HepG2 (cell line): ENCODE measurements around the gene DNAH8. TPM values are rescaled to one million over a fixed set of nuclear protein-coding genes. Genes with fewer than 3 reads are reported as not detected.

ENCODE experiments used
- ATAC-seq: fragments of 200-7000 bp; cut with Tn5 transposase; 3 replicates; pipeline ENCODE4 v1.9.1; 2020; ENCODE audit warnings: mild to moderate bottlenecking, moderate library complexity
- BruUV-seq: library from RNA; stranded (reverse); fragments of 400-500 nt; replicated peaks from 2 replicates; lab custom pipeline; 2021; lab: Mats Ljungman, UMichigan
- CTCF ChIA-PET: fragments of 300-600 bp; formaldehyde crosslinking; extraction: SDS; loops from one replicate; lab custom pipeline; 2021; ENCODE audit warnings: low total read pairs, inconsistent platforms, low intra/inter-chr PET ratio; lab: Yijun Ruan, JAX
- POLR2A ChIA-PET: fragments of 350-600 bp; sonication (Branson Sonifier 250); formaldehyde crosslinking; loops from one replicate; lab custom pipeline; 2020; ENCODE audit warnings: antibody characterized with exemption, inconsistent platforms; lab: Yijun Ruan, JAX
- DNase-seq: peaks from one replicate; pipeline ENCODE4 v3.0.0-alpha.2; 2015; ENCODE audit warnings: low spot score
- FAIRE-seq: peaks from 3 replicates; lab custom pipeline; 2011; peaks lifted over from hg19 to GRCh38; lab: Jason Lieb, UNC
- H2AFZ ChIP-seq: one replicate; pipeline ENCODE4 v1.6.1; 2011; ENCODE audit warnings: low read length, inconsistent platforms
- H3K27ac ChIP-seq: fragments of 300-600 bp; 3 replicates; pipeline ENCODE4 v1.8.0; 2011; ENCODE audit warnings: mixed run types, mild to moderate bottlenecking, mixed read lengths, low read length, inconsistent platforms; ENCODE audit not compliant: insufficient read depth; ENCODE audit errors: extremely low read length
- H3K27me3 ChIP-seq, 2 experiments: fragments of 200-600 bp in 1 of 2; 2 replicates in 1 of 2; 3 replicates in 1 of 2; pipeline versions ENCODE4 v1.6.0 to v1.8.0; 2011; ENCODE audit warnings: low read length in 2 of 2, mild to moderate bottlenecking in 2 of 2, moderate library complexity in 2 of 2, inconsistent platforms in 1 of 2; ENCODE audit not compliant: insufficient read depth in 2 of 2, control insufficient read depth in 1 of 2
- H3K36me3 ChIP-seq, 2 experiments: fragments of 200-600 bp in 1 of 2; replicated peaks in 1 of 2; 2 replicates in 1 of 2; 3 replicates in 1 of 2; pipeline versions ENCODE4 v1.5.1 to v1.8.0; 2011; ENCODE audit warnings: low read length in 2 of 2, inconsistent platforms in 1 of 2; ENCODE audit not compliant: insufficient read depth in 2 of 2, control insufficient read depth in 1 of 2
- H3K4me1 ChIP-seq: 2 replicates; pipeline ENCODE4 v1.5.1; 2012; ENCODE audit warnings: low read length, inconsistent platforms; ENCODE audit not compliant: insufficient read depth
- H3K4me2 ChIP-seq: 2 replicates; pipeline ENCODE4 v1.6.0; 2011; ENCODE audit warnings: low read depth, low read length, inconsistent platforms
- H3K4me3 ChIP-seq, 3 experiments: fragments of 200-600 bp in 1 of 3; sonication (generic), shearing (Covaris generic) in 1 of 3; replicated peaks in 1 of 3; 2 replicates each; pipeline ENCODE4 v1.5.1; 2011 to 2016; ENCODE audit warnings: low read length in 3 of 3, inconsistent platforms in 2 of 3, low read depth in 2 of 3, mild to moderate bottlenecking in 2 of 3, control low read depth in 1 of 3, mixed read lengths in 1 of 3; ENCODE audit not compliant: insufficient read depth in 1 of 3
- H3K79me2 ChIP-seq: one replicate; pipeline ENCODE4 v1.6.1; 2011; ENCODE audit warnings: low read length, inconsistent platforms; ENCODE audit not compliant: insufficient read depth
- H3K9ac ChIP-seq: 2 replicates; pipeline ENCODE4 v1.6.0; 2011; ENCODE audit warnings: mild to moderate bottlenecking, low read depth, low read length, inconsistent platforms; ENCODE audit not compliant: insufficient read depth
- H3K9me3 ChIP-seq: 2 replicates; pipeline ENCODE4 v1.5.1; 2012; ENCODE audit warnings: mild to moderate bottlenecking, low read length
- H4K20me1 ChIP-seq: 2 replicates; pipeline ENCODE4 v1.6.0; 2011; ENCODE audit warnings: inconsistent platforms, mild to moderate bottlenecking, low read length, moderate library complexity; ENCODE audit not compliant: insufficient read depth
- AGO1 ChIP-seq: fragments of 200-400 bp; formaldehyde crosslinking; IDR thresholded peaks from 2 replicates; pipeline ENCODE4 v1.6.1; 2017; ENCODE audit warnings: mild to moderate bottlenecking, low read depth, low read length, moderate library complexity; ENCODE audit not compliant: poor library complexity, severe bottlenecking
- ARNT2 ChIP-seq: sonication (generic); formaldehyde crosslinking; IDR thresholded peaks from 2 replicates; pipeline ENCODE4 v1.8.0; 2022; ENCODE audit warnings: mild to moderate bottlenecking, low read depth, missing genetic modification reagents, moderate library complexity
- BATF2 ChIP-seq: sonication (generic); formaldehyde crosslinking; IDR thresholded peaks from 2 replicates; pipeline ENCODE4 v1.8.0; 2022; ENCODE audit warnings: mild to moderate bottlenecking, missing genetic modification reagents, moderate library complexity
- IKZF5 ChIP-seq: IDR thresholded peaks from 2 replicates; pipeline ENCODE4 v1.6.1; 2018; ENCODE audit warnings: missing genetic modification reagents, mild to moderate bottlenecking, missing compliant biosample characterization
- KMT2A ChIP-seq: sonication (generic); formaldehyde crosslinking; IDR thresholded peaks from 2 replicates; pipeline ENCODE4 v1.4.0; 2020; ENCODE audit warnings: missing genetic modification reagents
- RFX5 ChIP-seq: IDR thresholded peaks from 2 replicates; pipeline ENCODE4 v1.6.1; 2011; ENCODE audit warnings: low read depth, low read length, improper control_type of control experiment
- THAP9 ChIP-seq: sonication (generic); formaldehyde crosslinking; IDR thresholded peaks from 2 replicates; pipeline ENCODE4; 2020; ENCODE audit warnings: missing genetic modification reagents, mild to moderate bottlenecking, borderline replicate concordance
- ZFYVE20 ChIP-seq: sonication (generic); formaldehyde crosslinking; IDR thresholded peaks from 2 replicates; pipeline ENCODE4 v1.8.0; 2023; ENCODE audit warnings: low read depth, mild to moderate bottlenecking, moderate library complexity, missing genetic modification reagents, borderline replicate concordance
- ZNF205 ChIP-seq: IDR thresholded peaks from 2 replicates; pipeline ENCODE4 v1.6.1; 2018; ENCODE audit warnings: missing biosample characterization, missing genetic modification reagents
- ZNF24 ChIP-seq: fragments of 450-650 bp; IDR thresholded peaks from 2 replicates; pipeline ENCODE4 v1.6.1; 2017; ENCODE audit warnings: antibody characterized with exemption, mild to moderate bottlenecking
- ZNF619 ChIP-seq: sonication (generic); formaldehyde crosslinking; IDR thresholded peaks from 2 replicates; pipeline ENCODE4 v1.4.0; 2020; ENCODE audit warnings: mild to moderate bottlenecking, missing genetic modification reagents
- ZNF761 ChIP-seq: sonication (generic); formaldehyde crosslinking; conservative IDR thresholded peaks from 2 replicates; pipeline ENCODE4 v1.4.0; 2020; ENCODE audit warnings: mild to moderate bottlenecking, missing genetic modification reagents
- ZNF775 ChIP-seq: sonication (generic); formaldehyde crosslinking; IDR thresholded peaks from 2 replicates; pipeline ENCODE4 v1.4.0; 2020; ENCODE audit warnings: missing genetic modification reagents, mild to moderate bottlenecking, moderate library complexity, borderline replicate concordance
- ZNF792 ChIP-seq: IDR thresholded peaks from 2 replicates; pipeline ENCODE4 v1.6.1; 2016
- WGBS: methylation state at CpG from one replicate; pipeline ENCODE4 v1.1.6; 2017; ENCODE audit warnings: low lambda C conversion rate; 5-methylcytosine and 5-hydroxymethylcytosine counted together
- in situ Hi-C: cut with HindIII; loops from 2 replicates; pipeline ENCODE4 v1.10.0; 2017; ENCODE audit warnings: low pct_unique_long_range_greater_than_20kb; ENCODE audit not compliant: extremely low pct_ligation_motif_present
- intact Hi-C: fragments of 100-400 bp; cut with micrococcal nuclease; formaldehyde crosslinking; loops from one replicate; pipeline ENCODE4 v1.10.0; 2022; ENCODE audit not compliant: unreplicated experiment
- polyA plus RNA-seq, 8 experiments: library from polyadenylated mRNA; depleted of rRNA in 3 of 8; stranded (reverse) in 7 of 8; unstranded in 1 of 8; fragments of >200 nt; fragmentation: Illumina TruSeq in 4 of 8; extraction: Trizol in 4 of 8; gene quantifications; 2 replicates each; pipeline versions ENCODE4 v1.2.1 to v1.2.3, GENCODE V29; 2011 to 2016; ENCODE audit warnings: low read depth in 4 of 8, missing spikeins in 1 of 8, mixed read lengths in 1 of 8; ENCODE audit not compliant: insufficient read depth in 1 of 8
- total RNA-seq, 5 experiments: library from RNA; depleted of rRNA; stranded (reverse); fragments of >200 nt; fragmentation: Illumina TruSeq; extraction: Trizol; gene quantifications; 2 replicates each; pipeline ENCODE4 v1.2.3, GENCODE V29; 2016; ENCODE audit warnings: low read depth in 1 of 5

The DNAH8 gene
- total and polyA plus RNA-seq, 2 of the 13 experiments (the other 11 are each of a cell fraction or from before 2014, with no cell fraction given) = not detected

- FAIRE-seq = no peak
- intact Hi-C loops = no loop called here
- no TSS peak for BruUV-seq
Measured at GRCh38 chr6:38762848-38763247, 47.7 kb downstream of the DNAH8 start.

GRCh38 chr6:38767560-38767959 is 52.4 kb downstream of the DNAH8 start:
- H3K27ac ChIP-seq = no peak overlapping the region
- H3K36me3 ChIP-seq = no peaks in the 10 kb centered on the region
- no peaks in the 10 kb centered on the region for H3K79me2 ChIP-seq
- H2AFZ ChIP-seq = no peak overlapping the region
- H3K4me1 ChIP-seq = no peaks in the 10 kb centered on the region
- ChIA-PET POLR2A (no interaction called here), CTCF (no interaction called here)
- in situ Hi-C loops = no loop called here
- WGBS = 64% methylated on average over 2 of the region's 2 CpGs
- no peak for ATAC-seq
- no TSS peak for BruUV-seq
- DNase-seq = no peak
- no peak for FAIRE-seq
- intact Hi-C loops = no loop called here
- no peak overlapping the region for H3K4me3 ChIP-seq
- no peak overlapping the region for H3K4me2 ChIP-seq
- no peaks in the 10 kb centered on the region; a peak in 1 of 5 replicates for H3K27me3 ChIP-seq
- no peaks in the 10 kb centered on the region for H3K9me3 ChIP-seq
- H4K20me1 ChIP-seq = no peaks in the 10 kb centered on the region
- no peak overlapping the region for H3K9ac ChIP-seq
- TF ChIP-seq ZNF792 (no peak), ZFYVE20 (CRISPR knock-in tag) (no peak), IKZF5 (CRISPR knock-in tag) (no peak), KMT2A (CRISPR knock-in tag) (no peak), ARNT2 (CRISPR knock-in tag) (no peak), AGO1 (no peak), RFX5 (no peak), THAP9 (CRISPR knock-in tag) (no peak), ZNF205 (no peak), ZNF619 (CRISPR knock-in tag) (no peak), ZNF24 (no peak), ZNF761 (CRISPR knock-in tag) (no peak), ZNF775 (no peak)

More at GRCh38 chr6:38762848-38763247, 47.7 kb downstream of the DNAH8 start:
- no peak overlapping the region for H3K4me3 ChIP-seq
- no peaks in the 10 kb centered on the region for H3K79me2 ChIP-seq
- H3K9ac ChIP-seq = no peak overlapping the region
- no peak for TF ChIP-seq BATF2
- ChIA-PET POLR2A (no interaction called here), CTCF (no interaction called here)
- no peaks in the 10 kb centered on the region for H3K36me3 ChIP-seq
- no peak for DNase-seq
- H2AFZ ChIP-seq = no peak overlapping the region
- H3K9me3 ChIP-seq = no peaks in the 10 kb centered on the region
- in situ Hi-C loops = no loop called here
- no peak overlapping the region for H3K4me2 ChIP-seq
- ATAC-seq = no peak
- H3K27ac ChIP-seq = no peak overlapping the region
- no peaks in the 10 kb centered on the region for H4K20me1 ChIP-seq
- H3K27me3 ChIP-seq = no peaks in the 10 kb centered on the region
- H3K4me1 ChIP-seq = no peaks in the 10 kb centered on the region
